ENCODE results near the gene ARL5A. TPM values are rescaled to one million over a fixed set of nuclear protein-coding genes. Genes with fewer than 3 reads are reported as not detected.

Gene ARL5A
- polyA plus RNA-seq, 2 of the 4 experiments (the other 2 are of a cell fraction): 28.4 to 29.5 TPM

DNA sequence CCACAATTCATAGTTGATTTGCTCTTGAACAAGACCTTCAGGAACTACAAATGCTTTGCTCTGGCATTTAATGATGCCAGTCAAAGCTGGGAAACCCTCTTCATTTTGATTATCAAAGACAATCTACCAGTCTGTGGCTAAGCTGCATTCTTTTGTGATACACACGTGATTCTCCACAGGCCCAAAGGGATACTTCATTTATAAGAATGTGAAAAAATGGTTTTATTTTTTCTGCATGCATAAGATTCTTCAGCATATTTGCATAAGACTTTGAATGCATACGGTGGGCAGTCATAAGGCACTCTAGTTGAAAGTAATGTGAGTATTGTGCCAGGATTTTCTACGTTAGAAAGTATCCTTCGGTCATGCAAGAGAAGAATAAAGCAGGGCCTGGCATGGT lies 33.0 kb upstream of the ARL5A start:
- Histone ChIP-seq H3K4me1 (no peaks in the 10 kb centered on the region), H3K4me2 (no peak overlapping the region), H3K4me3 (no peak overlapping the region), H3K27ac (no peak overlapping the region), H3K9me3 (no peaks in the 10 kb centered on the region)
- 61% methylated on average over 4 of the region's 4 CpGs for WGBS (ENCODE audit: missing lambda C conversion rate)
- ATAC-seq (no peak), FAIRE-seq (no peak), DNase-seq (ENCODE audit: low read depth in 1 of 2, low spot score in 1 of 2) (no peak)
- CTCF ChIA-PET: no interaction called here
- POLR2A ChIA-PET: no interaction called here
- TF ChIP-seq FOSB (CRISPR knock-in tag; IDR thresholded peaks at IDR 0.05) (no peak), EHF (CRISPR knock-in tag; IDR thresholded peaks at IDR 0.05) (no peak), HDAC2 (IDR thresholded peaks at IDR 0.05) (no peak), KDM5A (IDR thresholded peaks at IDR 0.05) (no peak), KDM1A (IDR thresholded peaks at IDR 0.05; ENCODE audit: low read depth) (no peak), SREBF2 (IDR thresholded peaks at IDR 0.05) (no peak), ZFP36 (IDR thresholded peaks at IDR 0.05; ENCODE audit: borderline replicate concordance, partially characterized antibody) (no peak), MYC (IDR thresholded peaks at IDR 0.05; ENCODE audit: borderline replicate concordance, low read length) (no peak), POLR2A (IDR thresholded peaks at IDR 0.05; ENCODE audit: low read length) (no peak), EHMT2 (IDR thresholded peaks at IDR 0.05; ENCODE audit: low read depth) (no peak), MAZ (IDR thresholded peaks at IDR 0.05; ENCODE audit: borderline replicate concordance, low read depth, low read length) (no peak), CBX8 (IDR thresholded peaks at IDR 0.05) (no peak)
- TF ChIP-seq, protein P1, sequence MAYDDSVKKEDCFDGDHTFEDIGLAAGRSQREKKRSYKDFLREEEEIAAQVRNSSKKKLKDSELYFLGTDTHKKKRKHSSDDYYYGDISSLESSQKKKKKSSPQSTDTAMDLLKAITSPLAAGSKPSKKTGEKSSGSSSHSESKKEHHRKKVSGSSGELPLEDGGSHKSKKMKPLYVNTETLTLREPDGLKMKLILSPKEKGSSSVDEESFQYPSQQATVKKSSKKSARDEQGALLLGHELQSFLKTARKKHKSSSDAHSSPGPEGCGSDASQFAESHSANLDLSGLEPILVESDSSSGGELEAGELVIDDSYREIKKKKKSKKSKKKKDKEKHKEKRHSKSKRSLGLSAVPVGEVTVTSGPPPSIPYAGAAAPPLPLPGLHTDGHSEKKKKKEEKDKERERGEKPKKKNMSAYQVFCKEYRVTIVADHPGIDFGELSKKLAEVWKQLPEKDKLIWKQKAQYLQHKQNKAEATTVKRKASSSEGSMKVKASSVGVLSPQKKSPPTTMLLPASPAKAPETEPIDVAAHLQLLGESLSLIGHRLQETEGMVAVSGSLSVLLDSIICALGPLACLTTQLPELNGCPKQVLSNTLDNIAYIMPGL (CRISPR knock-in tag; IDR thresholded peaks at IDR 0.05; ENCODE audit: borderline replicate concordance): no peak

DNA sequence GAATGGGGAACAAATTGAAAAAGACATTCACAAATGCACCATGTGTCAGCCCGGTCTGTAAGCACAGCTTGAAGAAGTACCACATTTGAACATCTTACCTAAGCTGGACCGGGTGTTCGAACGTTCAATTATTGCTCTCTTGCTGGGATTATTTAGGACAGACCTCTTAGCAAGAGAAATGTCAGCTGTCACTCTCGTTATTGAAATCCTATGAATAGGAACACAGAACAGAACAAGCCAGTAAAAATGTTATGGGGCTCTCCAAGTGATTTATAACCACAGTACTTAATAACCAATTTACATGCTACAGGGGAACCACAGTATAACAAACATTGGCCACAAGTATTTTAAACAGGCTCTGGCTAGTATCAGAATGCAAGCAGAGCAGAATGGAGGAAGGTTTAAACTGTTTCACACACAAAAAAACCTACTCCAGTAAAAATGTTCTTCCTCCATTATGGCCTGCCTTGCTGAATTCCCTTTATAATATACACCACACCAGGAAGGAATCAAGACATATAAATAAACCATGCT lies 32.5 kb upstream of the ARL5A start:
- CTCF ChIA-PET: no interaction called here
- ATAC-seq (no peak), DNase-seq (ENCODE audit: low read depth in 1 of 2, low spot score in 1 of 2) (no peak), FAIRE-seq (no peak)
- TF ChIP-seq HOXA7 (CRISPR knock-in tag; IDR thresholded peaks at IDR 0.05) (no peak), ZFP36 (IDR thresholded peaks at IDR 0.05; ENCODE audit: borderline replicate concordance, partially characterized antibody) (no peak), POLR2A (IDR thresholded peaks at IDR 0.05; ENCODE audit: low read length) (no peak), ZC3H11A (IDR thresholded peaks at IDR 0.05) (no peak), SMC3 (IDR thresholded peaks at IDR 0.05) (no peak), JUN (IDR thresholded peaks at IDR 0.05) (no peak), ZSCAN20 (CRISPR knock-in tag; IDR thresholded peaks at IDR 0.05) (no peak), RCOR1 (IDR thresholded peaks at IDR 0.05; ENCODE audit: low read depth, low read length) (no peak), EHMT2 (IDR thresholded peaks at IDR 0.05; ENCODE audit: low read depth) (no peak), RARB (CRISPR knock-in tag; IDR thresholded peaks at IDR 0.05) (no peak), NFE2L2 (conservative IDR thresholded peaks at IDR 0.05; ENCODE audit: low read length) (no peak), CTCF (IDR thresholded peaks at IDR 0.05) (no peak), KDM5A (IDR thresholded peaks at IDR 0.05) (no peak)
- TF ChIP-seq, protein P2, sequence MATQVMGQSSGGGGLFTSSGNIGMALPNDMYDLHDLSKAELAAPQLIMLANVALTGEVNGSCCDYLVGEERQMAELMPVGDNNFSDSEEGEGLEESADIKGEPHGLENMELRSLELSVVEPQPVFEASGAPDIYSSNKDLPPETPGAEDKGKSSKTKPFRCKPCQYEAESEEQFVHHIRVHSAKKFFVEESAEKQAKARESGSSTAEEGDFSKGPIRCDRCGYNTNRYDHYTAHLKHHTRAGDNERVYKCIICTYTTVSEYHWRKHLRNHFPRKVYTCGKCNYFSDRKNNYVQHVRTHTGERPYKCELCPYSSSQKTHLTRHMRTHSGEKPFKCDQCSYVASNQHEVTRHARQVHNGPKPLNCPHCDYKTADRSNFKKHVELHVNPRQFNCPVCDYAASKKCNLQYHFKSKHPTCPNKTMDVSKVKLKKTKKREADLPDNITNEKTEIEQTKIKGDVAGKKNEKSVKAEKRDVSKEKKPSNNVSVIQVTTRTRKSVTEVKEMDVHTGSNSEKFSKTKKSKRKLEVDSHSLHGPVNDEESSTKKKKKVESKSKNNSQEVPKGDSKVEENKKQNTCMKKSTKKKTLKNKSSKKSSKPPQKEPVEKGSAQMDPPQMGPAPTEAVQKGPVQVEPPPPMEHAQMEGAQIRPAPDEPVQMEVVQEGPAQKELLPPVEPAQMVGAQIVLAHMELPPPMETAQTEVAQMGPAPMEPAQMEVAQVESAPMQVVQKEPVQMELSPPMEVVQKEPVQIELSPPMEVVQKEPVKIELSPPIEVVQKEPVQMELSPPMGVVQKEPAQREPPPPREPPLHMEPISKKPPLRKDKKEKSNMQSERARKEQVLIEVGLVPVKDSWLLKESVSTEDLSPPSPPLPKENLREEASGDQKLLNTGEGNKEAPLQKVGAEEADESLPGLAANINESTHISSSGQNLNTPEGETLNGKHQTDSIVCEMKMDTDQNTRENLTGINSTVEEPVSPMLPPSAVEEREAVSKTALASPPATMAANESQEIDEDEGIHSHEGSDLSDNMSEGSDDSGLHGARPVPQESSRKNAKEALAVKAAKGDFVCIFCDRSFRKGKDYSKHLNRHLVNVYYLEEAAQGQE (IDR thresholded peaks at IDR 0.05): no peak
- TF ChIP-seq, protein P3, sequence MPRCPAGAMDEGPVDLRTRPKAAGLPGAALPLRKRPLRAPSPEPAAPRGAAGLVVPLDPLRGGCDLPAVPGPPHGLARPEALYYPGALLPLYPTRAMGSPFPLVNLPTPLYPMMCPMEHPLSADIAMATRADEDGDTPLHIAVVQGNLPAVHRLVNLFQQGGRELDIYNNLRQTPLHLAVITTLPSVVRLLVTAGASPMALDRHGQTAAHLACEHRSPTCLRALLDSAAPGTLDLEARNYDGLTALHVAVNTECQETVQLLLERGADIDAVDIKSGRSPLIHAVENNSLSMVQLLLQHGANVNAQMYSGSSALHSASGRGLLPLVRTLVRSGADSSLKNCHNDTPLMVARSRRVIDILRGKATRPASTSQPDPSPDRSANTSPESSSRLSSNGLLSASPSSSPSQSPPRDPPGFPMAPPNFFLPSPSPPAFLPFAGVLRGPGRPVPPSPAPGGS (IDR thresholded peaks at IDR 0.05): no peak
- TF ChIP-seq, protein P4, sequence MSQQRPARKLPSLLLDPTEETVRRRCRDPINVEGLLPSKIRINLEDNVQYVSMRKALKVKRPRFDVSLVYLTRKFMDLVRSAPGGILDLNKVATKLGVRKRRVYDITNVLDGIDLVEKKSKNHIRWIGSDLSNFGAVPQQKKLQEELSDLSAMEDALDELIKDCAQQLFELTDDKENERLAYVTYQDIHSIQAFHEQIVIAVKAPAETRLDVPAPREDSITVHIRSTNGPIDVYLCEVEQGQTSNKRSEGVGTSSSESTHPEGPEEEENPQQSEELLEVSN (IDR thresholded peaks at IDR 0.05; ENCODE audit: borderline replicate concordance, low read depth): no peak
- TF ChIP-seq, protein P5, sequence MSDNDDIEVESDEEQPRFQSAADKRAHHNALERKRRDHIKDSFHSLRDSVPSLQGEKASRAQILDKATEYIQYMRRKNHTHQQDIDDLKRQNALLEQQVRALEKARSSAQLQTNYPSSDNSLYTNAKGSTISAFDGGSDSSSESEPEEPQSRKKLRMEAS (IDR thresholded peaks at IDR 0.05): no peak
- 56% methylated on average over 5 of the region's 5 CpGs for WGBS (ENCODE audit: missing lambda C conversion rate)
- no peak overlapping the region for H3K27ac ChIP-seq
- H3K9me3 ChIP-seq: no peaks in the 10 kb centered on the region
- H3K4me2 ChIP-seq: no peak overlapping the region
- no peak overlapping the region for H3K4me3 ChIP-seq
- H3K4me1 ChIP-seq: no peaks in the 10 kb centered on the region
- POLR2A ChIA-PET: no interaction called here

All from A549 (cell line).